OCI-LY3 (cell line): Measurements from ENCODE around the gene MNX1.

ENCODE experiments used
- CTCF ChIP-seq: fragments of 200-600, 300-600 bp; sonication (generic); IDR thresholded peaks from 2 replicates; pipeline ENCODE4 v1.5.1; 2014; ENCODE audit warnings: antibody characterized with exemption, low read length, low read depth
- EZH2phosphoT487 ChIP-seq: fragments of 200-600 bp; shearing (Covaris generic); IDR thresholded peaks from 2 replicates; pipeline ENCODE4 v1.6.1; 2018; ENCODE audit warnings: antibody characterized with exemption, mixed run types, low read depth

GRCh38 chr7:157013602-157014549 lies 3.4 kb upstream of the MNX1 start:
- TF ChIP-seq CTCF (no peak), EZH2phosphoT487 (no peak)
